PC-9 (cell line): ENCODE results near the gene GALT. TPM values are rescaled to one million over a fixed set of nuclear protein-coding genes. Genes with fewer than 3 reads are reported as not detected.

Source experiments
- BruUV-seq: library from RNA; stranded (reverse); fragments of 400-500 nt; replicated peaks from 2 replicates; lab custom pipeline; 2021; lab: Mats Ljungman, UMichigan
- CTCF ChIA-PET: fragments of 300-600 bp; sonication (Branson Sonifier 250); formaldehyde crosslinking; loops from one replicate; lab custom pipeline; 2022; ENCODE audit warnings: antibody characterized with exemption; lab: Charles Lee
- POLR2A ChIA-PET: fragments of 300-600 bp; sonication (Branson Sonifier 250); formaldehyde crosslinking; loops from one replicate; lab custom pipeline; 2022; ENCODE audit warnings: antibody characterized with exemption; ENCODE audit not compliant: unreplicated experiment; lab: Charles Lee
- DNase-seq, 2 experiments: peaks; one replicate each; pipeline versions ENCODE4 v3.0.0 to v3.0.0-alpha.2; 2015 to 2022; ENCODE audit warnings: mixed read lengths in 1 of 2
- H2AFZ ChIP-seq: fragments of 200-600 bp; sonication (generic); 2 replicates; pipeline ENCODE4 v1.8.1; 2017; ENCODE audit warnings: antibody characterized with exemption
- H3F3A ChIP-seq: fragments of 200-600 bp; sonication (generic); 2 replicates; pipeline ENCODE4 v1.8.1; 2017; ENCODE audit warnings: antibody characterized with exemption, mild to moderate bottlenecking, low read depth; ENCODE audit not compliant: insufficient read depth
- H3K27ac ChIP-seq: fragments of 200-600 bp; sonication (generic); 2 replicates; pipeline ENCODE4 v1.6.1; 2016; ENCODE audit warnings: mixed run types
- H3K27me3 ChIP-seq: fragments of 200-600 bp; sonication (generic); 2 replicates; pipeline ENCODE4 v1.6.1; 2016; ENCODE audit warnings: low read depth, mixed run types; ENCODE audit not compliant: insufficient read depth
- H3K36me3 ChIP-seq: fragments of 200-600 bp; sonication (generic); 2 replicates; pipeline ENCODE4 v1.6.1; 2016; ENCODE audit warnings: low read depth, mixed run types
- H3K4me1 ChIP-seq: fragments of 200-600 bp; sonication (generic); replicated peaks from 2 replicates; pipeline ENCODE4 v1.6.1; 2016; ENCODE audit warnings: mixed run types; ENCODE audit not compliant: insufficient read depth
- H3K4me2 ChIP-seq: fragments of 200-600 bp; sonication (generic); 2 replicates; pipeline ENCODE4 v1.6.1; 2017; ENCODE audit warnings: mixed run types
- H3K4me3 ChIP-seq: fragments of 200-600 bp; sonication (generic); 2 replicates; pipeline ENCODE4 v1.6.1; 2016; ENCODE audit warnings: mixed run types
- H3K79me2 ChIP-seq: fragments of 200-600 bp; sonication (generic); 2 replicates; pipeline ENCODE4 v1.6.1; 2017; ENCODE audit warnings: low read depth, mixed run types
- H3K9me2 ChIP-seq: fragments of 200-600 bp; sonication (generic); 2 replicates; pipeline ENCODE4 v1.8.1; 2017; ENCODE audit warnings: mild to moderate bottlenecking; ENCODE audit not compliant: insufficient read depth
- H3K9me3 ChIP-seq: fragments of 200-600 bp; sonication (generic); 2 replicates; pipeline ENCODE4 v1.8.1; 2016; ENCODE audit warnings: low read depth; ENCODE audit not compliant: insufficient read depth
- H4K20me1 ChIP-seq: fragments of 200-600 bp; sonication (generic); 2 replicates; pipeline ENCODE4 v1.8.1; 2017; ENCODE audit not compliant: insufficient read depth
- CTCF ChIP-seq: fragments of 200-600 bp; sonication (generic); conservative IDR thresholded peaks from 2 replicates; pipeline ENCODE4 v1.6.1; 2017; ENCODE audit warnings: mixed run types, antibody characterized with exemption, mild to moderate bottlenecking, moderate library complexity
- EZH2 ChIP-seq: fragments of 200-600 bp; sonication (generic); IDR thresholded peaks from 2 replicates; pipeline ENCODE4 v1.8.0; 2017; ENCODE audit warnings: antibody characterized with exemption, low read depth
- intact Hi-C: fragments of 100-400 bp; cut with micrococcal nuclease; formaldehyde crosslinking; loops from one replicate; pipeline ENCODE4 v1.10.0; 2022; ENCODE audit not compliant: unreplicated experiment
- total RNA-seq: library from RNA; stranded (reverse); gene quantifications from 2 replicates; pipeline ENCODE4 v1.2.3, GENCODE V29; 2021

The GALT gene
- total RNA-seq, 1 experiment from 2014 or later: 18.2 TPM

GRCh38 chr9:34686732-34687131 lies 40.3 kb downstream of the GALT start:
- Histone ChIP-seq H4K20me1 (no peaks in the 10 kb centered on the region), H3F3A (no peaks in the 10 kb centered on the region), H2AFZ (no peak overlapping the region), H3K27ac (no peak overlapping the region), H3K9me2 (no peaks in the 10 kb centered on the region), H3K4me1 (no peaks in the 10 kb centered on the region), H3K4me2 (no peak overlapping the region), H3K36me3 (no peaks in the 10 kb centered on the region), H3K79me2 (no peaks in the 10 kb centered on the region), H3K9me3 (no peaks in the 10 kb centered on the region), H3K4me3 (no peak overlapping the region), H3K27me3 (no peaks in the 10 kb centered on the region)
- BruUV-seq: no TSS peak
- POLR2A ChIA-PET: no interaction called here
- intact Hi-C loops: no loop called here
- CTCF ChIA-PET: no interaction called here
- no peak for DNase-seq
- TF ChIP-seq CTCF (no peak), EZH2 (no peak)

GRCh38 chr9:34687276-34688030 lies 41.0 kb downstream of the GALT start:
- no peak for DNase-seq
- intact Hi-C loops: no loop called here
- BruUV-seq: no TSS peak
- TF ChIP-seq CTCF (no peak), EZH2 (no peak)
- Histone ChIP-seq H3K9me3 (no peaks in the 10 kb centered on the region), H3K4me3 (no peak overlapping the region), H3K9me2 (no peaks in the 10 kb centered on the region), H3F3A (no peaks in the 10 kb centered on the region), H4K20me1 (no peaks in the 10 kb centered on the region), H3K27ac (no peak overlapping the region), H3K4me1 (no peaks in the 10 kb centered on the region), H3K36me3 (no peaks in the 10 kb centered on the region), H3K4me2 (no peak overlapping the region), H2AFZ (no peak overlapping the region), H3K27me3 (no peaks in the 10 kb centered on the region), H3K79me2 (no peaks in the 10 kb centered on the region)
- ChIA-PET POLR2A (no interaction called here), CTCF (no interaction called here)

- POLR2A ChIA-PET: no interaction called here
- Histone ChIP-seq H3K4me2 (no peak overlapping the region), H3K4me1 (no peaks in the 10 kb centered on the region), H3K79me2 (no peaks in the 10 kb centered on the region), H3K4me3 (no peak overlapping the region), H3K9me2 (no peaks in the 10 kb centered on the region), H3K36me3 (no peaks in the 10 kb centered on the region), H3K27me3 (no peaks in the 10 kb centered on the region), H3K9me3 (no peaks in the 10 kb centered on the region), H4K20me1 (no peaks in the 10 kb centered on the region), H3F3A (no peaks in the 10 kb centered on the region), H2AFZ (no peak overlapping the region), H3K27ac (no peak overlapping the region)
- CTCF ChIA-PET: no interaction called here
- no peak for DNase-seq
- intact Hi-C loops: no loop called here
- TF ChIP-seq CTCF: no peak
- no peak for TF ChIP-seq EZH2
- BruUV-seq: no TSS peak
Measured at GRCh38 chr9:34688329-34689115, 42.0 kb downstream of the GALT start.
